Measurements from ENCODE around the gene SETBP1. TPM values are rescaled to one million over a fixed set of nuclear protein-coding genes. Genes with fewer than 3 reads are reported as not detected.
A peak's percentile ranks its signal among the peaks of the same experiment; 100 is the strongest.

SETBP1 gene
- total and polyA plus RNA-seq, 4 donors, result 1.3 to 85.0 (median 24.1) TPM

- H3K36me3 ChIP-seq (ENCODE audit: control insufficient read depth in 1 of 2, insufficient read depth in 2 of 2, low read length in 1 of 2), result no peaks in the 10 kb centered on the region
- ATAC-seq (ENCODE audit: low FRiP score) (peak; percentile 82), DNase-seq (peak in 1 of 2 donors; percentile 81)
- peaks cover 2 to 3% of the 10 kb centered on the region in 2 donors for H3K4me1 ChIP-seq (ENCODE audit: control insufficient read depth in 1 of 2, insufficient read depth in 2 of 2, low read length in 2 of 2)
- peak overlapping the region; percentile 46 to 47 for H3K27ac ChIP-seq (ENCODE audit: low read depth in 1 of 2, low read length in 2 of 2)
- WGBS, 2 donors, result 16 to 18% methylated on average over 5 of the region's 5 CpGs
- H3K9me3 ChIP-seq (ENCODE audit: control insufficient read depth, low read length), result no peaks in the 10 kb centered on the region
- intact Hi-C loops (cut with DNase I), result loop anchor here in 1 of 2 donors (5.0 kb wide), 3 partner anchors 34 to 186 kb away; no protein-coding TSS in a partner anchor
- no peaks in the 10 kb centered on the region for H3K27me3 ChIP-seq (ENCODE audit: control insufficient read depth in 1 of 2, insufficient read depth in 2 of 2, low read length in 1 of 2)
- H3K4me3 ChIP-seq (ENCODE audit: low read length in 2 of 2), result no peak overlapping the region
Observed at GRCh38 chr18:44826418-44827259, 146.0 kb downstream of the SETBP1 start.

- Histone ChIP-seq H3K27ac (ENCODE audit: low read depth in 1 of 2, low read length in 2 of 2) (no peak overlapping the region), H3K36me3 (ENCODE audit: control insufficient read depth in 1 of 2, insufficient read depth in 2 of 2, low read length in 1 of 2) (no peaks in the 10 kb centered on the region), H3K4me3 (ENCODE audit: low read length in 2 of 2) (no peak overlapping the region), H3K9me3 (ENCODE audit: control insufficient read depth, low read length) (no peaks in the 10 kb centered on the region), H3K27me3 (ENCODE audit: control insufficient read depth in 1 of 2, insufficient read depth in 2 of 2, low read length in 1 of 2) (no peaks in the 10 kb centered on the region), H3K4me1 (ENCODE audit: control insufficient read depth in 1 of 2, insufficient read depth in 2 of 2, low read length in 2 of 2) (peaks cover 2 to 3% of the 10 kb centered on the region in 2 donors)
- ATAC-seq (ENCODE audit: low FRiP score) (no peak), DNase-seq (no peak)
- 98 to 99% methylated on average over 3 of the region's 3 CpGs for WGBS, 2 donors
- intact Hi-C loops (cut with DNase I), result loop anchor here in 1 of 2 donors (5.0 kb wide), 3 partner anchors 36 to 184 kb away; no protein-coding TSS in a partner anchor
Observed at GRCh38 chr18:44828080-44828479, 147.4 kb downstream of the SETBP1 start.

DNA sequence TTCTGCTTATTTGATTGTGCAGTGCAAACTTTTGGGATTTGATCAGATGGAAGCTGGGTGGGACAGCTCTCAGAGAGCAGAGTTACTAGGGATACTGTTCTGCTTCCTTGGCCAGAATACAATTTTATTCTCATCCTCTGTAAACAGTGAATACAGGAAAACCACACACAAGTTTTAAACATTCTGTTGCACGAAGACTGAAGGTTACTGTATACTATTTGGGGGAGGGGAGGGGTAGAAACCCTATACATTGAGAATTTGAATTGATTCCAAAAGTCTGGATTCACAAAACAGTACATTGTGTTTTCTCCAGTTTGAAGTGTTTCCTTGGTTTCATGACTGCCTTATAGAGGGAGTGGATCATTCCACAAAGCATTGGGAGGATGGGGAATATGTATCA, 149.9 kb downstream of the SETBP1 start:
- DNase-seq (no peak), ATAC-seq (ENCODE audit: low FRiP score) (no peak)
- WGBS, 2 donors, result 61 to 68% methylated on average over 1 of the region's 1 CpG
- H3K4me3 ChIP-seq (ENCODE audit: low read length in 2 of 2), result no peak overlapping the region
- no peaks in the 10 kb centered on the region for H3K36me3 ChIP-seq (ENCODE audit: control insufficient read depth in 1 of 2, insufficient read depth in 2 of 2, low read length in 1 of 2)
- H3K9me3 ChIP-seq (ENCODE audit: control insufficient read depth, low read length), result no peaks in the 10 kb centered on the region
- no peaks in the 10 kb centered on the region for H3K27me3 ChIP-seq (ENCODE audit: control insufficient read depth in 1 of 2, insufficient read depth in 2 of 2, low read length in 1 of 2)
- intact Hi-C loops (cut with DNase I), result no loop called here
- H3K4me1 ChIP-seq (ENCODE audit: control insufficient read depth in 1 of 2, insufficient read depth in 2 of 2, low read length in 2 of 2), result peaks cover 0 to 2% of the 10 kb centered on the region in 2 donors
- H3K27ac ChIP-seq (ENCODE audit: low read depth in 1 of 2, low read length in 2 of 2), result no peak overlapping the region

DNA sequence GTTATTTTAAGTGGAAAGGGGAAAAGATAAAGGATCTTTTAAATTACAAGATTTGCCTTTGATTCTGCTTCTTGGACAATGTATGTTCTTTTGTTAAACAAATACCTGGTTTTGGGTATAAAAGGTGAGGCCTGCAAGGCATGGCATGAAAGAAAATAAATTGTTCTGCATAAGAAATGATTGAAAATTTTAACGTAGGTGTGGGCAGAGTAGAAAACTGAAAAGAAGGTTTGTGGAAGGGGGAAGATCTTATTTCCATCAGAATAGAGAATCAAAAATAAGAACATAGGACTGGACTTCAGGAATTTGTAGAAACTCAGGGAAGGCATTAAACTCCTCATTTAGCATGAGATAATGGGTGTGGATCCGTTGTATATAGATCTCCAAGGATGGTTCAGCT, 153.1 kb downstream of the SETBP1 start:
- intact Hi-C loops (cut with DNase I), result no loop called here
- Histone ChIP-seq H3K4me1 (ENCODE audit: control insufficient read depth in 1 of 2, insufficient read depth in 2 of 2, low read length in 2 of 2) (peaks cover 0 to 4% of the 10 kb centered on the region in 2 donors), H3K27me3 (ENCODE audit: control insufficient read depth in 1 of 2, insufficient read depth in 2 of 2, low read length in 1 of 2) (no peaks in the 10 kb centered on the region), H3K27ac (ENCODE audit: low read depth in 1 of 2, low read length in 2 of 2) (no peak overlapping the region), H3K9me3 (ENCODE audit: control insufficient read depth, low read length) (no peaks in the 10 kb centered on the region), H3K4me3 (ENCODE audit: low read length in 2 of 2) (no peak overlapping the region), H3K36me3 (ENCODE audit: control insufficient read depth in 1 of 2, insufficient read depth in 2 of 2, low read length in 1 of 2) (no peaks in the 10 kb centered on the region)
- DNase-seq (no peak), ATAC-seq (ENCODE audit: low FRiP score) (no peak)
- WGBS, 2 donors, result 94 to 95% methylated on average over 2 of the region's 2 CpGs

- Histone ChIP-seq H3K4me1 (ENCODE audit: control insufficient read depth in 1 of 2, insufficient read depth in 2 of 2, low read length in 2 of 2) (peaks cover 0 to 4% of the 10 kb centered on the region in 2 donors), H3K27me3 (ENCODE audit: control insufficient read depth in 1 of 2, insufficient read depth in 2 of 2, low read length in 1 of 2) (no peaks in the 10 kb centered on the region), H3K36me3 (ENCODE audit: control insufficient read depth in 1 of 2, insufficient read depth in 2 of 2, low read length in 1 of 2) (no peaks in the 10 kb centered on the region), H3K27ac (ENCODE audit: low read depth in 1 of 2, low read length in 2 of 2) (no peak overlapping the region), H3K4me3 (ENCODE audit: low read length in 2 of 2) (no peak overlapping the region), H3K9me3 (ENCODE audit: control insufficient read depth, low read length) (no peaks in the 10 kb centered on the region)
- intact Hi-C loops (cut with DNase I), result loop anchor here in 1 of 2 donors (5.0 kb wide), 1 partner anchor 82 kb away; no protein-coding TSS in a partner anchor
- DNase-seq (no peak), ATAC-seq (ENCODE audit: low FRiP score) (no peak)
- 84% methylated on average over 5 of the region's 5 CpGs for WGBS, 2 donors
Observed at GRCh38 chr18:44834867-44835469, 154.3 kb downstream of the SETBP1 start.

DNA sequence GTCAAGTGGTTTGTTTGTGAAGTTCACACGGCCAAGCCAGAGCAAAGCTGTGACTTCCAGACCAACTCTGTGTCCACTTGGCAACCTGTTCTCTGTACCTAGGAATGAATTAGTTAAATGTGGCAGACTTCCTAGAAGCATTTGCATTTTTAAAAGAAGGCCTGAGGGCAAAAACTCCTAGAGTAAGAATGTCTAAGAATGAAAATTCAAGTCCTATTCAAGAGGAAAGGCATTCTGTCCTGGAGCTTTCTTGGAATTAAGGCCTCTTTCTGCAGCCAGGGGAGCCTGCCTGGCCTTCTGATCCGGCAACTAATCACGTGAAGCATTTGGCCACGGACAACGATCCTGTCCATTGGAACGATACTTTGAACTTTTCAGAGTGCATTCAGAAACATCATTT, 155.0 kb downstream of the SETBP1 start:
- no peaks in the 10 kb centered on the region for H3K9me3 ChIP-seq (ENCODE audit: control insufficient read depth, low read length)
- WGBS, 2 donors, result 7 to 10% methylated on average over 6 of the region's 6 CpGs
- H3K27me3 ChIP-seq (ENCODE audit: control insufficient read depth in 1 of 2, insufficient read depth in 2 of 2, low read length in 1 of 2), result no peaks in the 10 kb centered on the region
- no peak for DNase-seq
- no peak overlapping the region for H3K27ac ChIP-seq (ENCODE audit: low read depth in 1 of 2, low read length in 2 of 2)
- no peak overlapping the region for H3K4me3 ChIP-seq (ENCODE audit: low read length in 2 of 2)
- ATAC-seq (ENCODE audit: low FRiP score), result peak; percentile 67
- H3K36me3 ChIP-seq (ENCODE audit: control insufficient read depth in 1 of 2, insufficient read depth in 2 of 2, low read length in 1 of 2), result no peaks in the 10 kb centered on the region
- H3K4me1 ChIP-seq (ENCODE audit: control insufficient read depth in 1 of 2, insufficient read depth in 2 of 2, low read length in 2 of 2), result peaks cover 0 to 4% of the 10 kb centered on the region in 2 donors
- intact Hi-C loops (cut with DNase I), result loop anchor here in 1 of 2 donors (5.0 kb wide), 1 partner anchor 82 kb away; no protein-coding TSS in a partner anchor

- intact Hi-C loops (cut with DNase I), result loop anchor here in 1 of 2 donors (5.0 kb wide), 1 partner anchor 81 kb away; no protein-coding TSS in a partner anchor
- Histone ChIP-seq H3K27ac (ENCODE audit: low read depth in 1 of 2, low read length in 2 of 2) (peak overlapping the region in 1 of 2 donors; percentile 34), H3K4me1 (ENCODE audit: control insufficient read depth in 1 of 2, insufficient read depth in 2 of 2, low read length in 2 of 2) (peaks cover 0 to 4% of the 10 kb centered on the region in 2 donors), H3K36me3 (ENCODE audit: control insufficient read depth in 1 of 2, insufficient read depth in 2 of 2, low read length in 1 of 2) (no peaks in the 10 kb centered on the region), H3K4me3 (ENCODE audit: low read length in 2 of 2) (no peak overlapping the region), H3K27me3 (ENCODE audit: control insufficient read depth in 1 of 2, insufficient read depth in 2 of 2, low read length in 1 of 2) (no peaks in the 10 kb centered on the region), H3K9me3 (ENCODE audit: control insufficient read depth, low read length) (no peaks in the 10 kb centered on the region)
- WGBS, 2 donors, result 46 to 53% methylated on average over 2 of the region's 2 CpGs
- no peak for DNase-seq
- no peak for ATAC-seq (ENCODE audit: low FRiP score)
Observed at GRCh38 chr18:44836263-44836662, 155.6 kb downstream of the SETBP1 start.

- intact Hi-C loops (cut with DNase I), result loop anchor here in 1 of 2 donors (5.0 kb wide), 1 partner anchor 80 kb away; no protein-coding TSS in a partner anchor
- Histone ChIP-seq H3K27me3 (ENCODE audit: control insufficient read depth in 1 of 2, insufficient read depth in 2 of 2, low read length in 1 of 2) (no peaks in the 10 kb centered on the region), H3K36me3 (ENCODE audit: control insufficient read depth in 1 of 2, insufficient read depth in 2 of 2, low read length in 1 of 2) (no peaks in the 10 kb centered on the region), H3K4me1 (ENCODE audit: control insufficient read depth in 1 of 2, insufficient read depth in 2 of 2, low read length in 2 of 2) (peaks cover 0 to 4% of the 10 kb centered on the region in 2 donors), H3K4me3 (ENCODE audit: low read length in 2 of 2) (no peak overlapping the region), H3K9me3 (ENCODE audit: control insufficient read depth, low read length) (no peaks in the 10 kb centered on the region), H3K27ac (ENCODE audit: low read depth in 1 of 2, low read length in 2 of 2) (no peak overlapping the region)
- no peak for ATAC-seq (ENCODE audit: low FRiP score)
- DNase-seq, result no peak
- WGBS, 2 donors, result 88 to 91% methylated on average over 6 of the region's 6 CpGs
Observed at GRCh38 chr18:44837482-44838180, 156.9 kb downstream of the SETBP1 start.
